Cardiac muscle cell (in vitro differentiated cells and primary cell): ENCODE data around the gene NOL7. TPM values are rescaled to one million over a fixed set of nuclear protein-coding genes. Genes with fewer than 3 reads are reported as not detected.

Experiments used
- DNase-seq, 2 donors: peaks; one replicate each; pipeline versions ENCODE4 v3.0.0 to v3.0.0-alpha.2; 2010 to 2017; ENCODE audit warnings: low read depth in 1 of 2, low spot score in 1 of 2
- H3K27ac ChIP-seq: fragments of 200-600 bp; sonication (generic); 2 replicates; pipeline ENCODE4 v1.5.1; 2016
- H3K27me3 ChIP-seq: fragments of 200-600 bp; sonication (generic); 2 replicates; pipeline ENCODE4 v1.6.0; 2016; ENCODE audit warnings: control low read depth
- H3K36me3 ChIP-seq: fragments of 200-600 bp; sonication (generic); 2 replicates; pipeline ENCODE4 v1.5.1; 2016; ENCODE audit warnings: control low read depth
- H3K4me1 ChIP-seq: fragments of 200-600 bp; sonication (generic); 2 replicates; pipeline ENCODE4 v1.8.1; 2017; ENCODE audit warnings: low read depth, mild to moderate bottlenecking, mixed run types
- H3K4me3 ChIP-seq: fragments of 200-600 bp; sonication (generic); 2 replicates; pipeline ENCODE4 v1.5.1; 2016; ENCODE audit warnings: mild to moderate bottlenecking
- H3K9me3 ChIP-seq: fragments of 200-600 bp; sonication (generic); 2 replicates; pipeline ENCODE4 v1.5.1; 2017; ENCODE audit warnings: low read depth, mild to moderate bottlenecking, control low read depth
- CTCF ChIP-seq: IDR thresholded peaks from 2 replicates; pipeline ENCODE4 v1.5.1; 2012; ENCODE audit warnings: low read depth, mild to moderate bottlenecking, low read length
- polyA plus RNA-seq: library from polyadenylated mRNA; unstranded; fragments of >200 nt; fragmentation: Nextera tagmentation; extraction: Ambion mirVana; gene quantifications from 2 replicates; pipeline ENCODE4 v1.2.1, GENCODE V29; 2016
- total RNA-seq: library from RNA; depleted of rRNA; stranded (reverse); fragments of >200 nt; gene quantifications from 2 replicates; pipeline ENCODE4 v1.2.3, GENCODE V29; 2016

Gene NOL7
- total and polyA plus RNA-seq, 2 experiments from 2014 or later: 144 to 154 TPM

GRCh38 chr6:13572951-13573654, 42.0 kb upstream of the NOL7 start:
- no peaks in the 10 kb centered on the region for H3K27me3 ChIP-seq
- no peaks in the 10 kb centered on the region for H3K9me3 ChIP-seq
- no peak for DNase-seq
- H3K27ac ChIP-seq: peak overlapping the region; percentile 91
- peaks cover 4% of the 10 kb centered on the region for H3K4me1 ChIP-seq
- TF ChIP-seq CTCF: no peak
- H3K36me3 ChIP-seq: no peaks in the 10 kb centered on the region
- peak overlapping the region; percentile 61 for H3K4me3 ChIP-seq

GRCh38 chr6:13573669-13574110, 41.4 kb upstream of the NOL7 start:
- TF ChIP-seq CTCF: no peak
- peak; percentile 3 to 38 for DNase-seq

GRCh38 chr6:13574149-13574570, 41.0 kb upstream of the NOL7 start:
- peak overlapping the region; percentile 91 for H3K27ac ChIP-seq
- H3K4me3 ChIP-seq: peak overlapping the region; percentile 61
- no peaks in the 10 kb centered on the region for H3K27me3 ChIP-seq
- DNase-seq: peak; percentile 94 to 96
- H3K9me3 ChIP-seq: no peaks in the 10 kb centered on the region
- peak; percentile 47 for TF ChIP-seq CTCF
- peaks cover 10% of the 10 kb centered on the region for H3K4me1 ChIP-seq
- H3K36me3 ChIP-seq: no peaks in the 10 kb centered on the region

More at GRCh38 chr6:13573669-13574110, 41.4 kb upstream of the NOL7 start:
- Histone ChIP-seq H3K27ac (peak overlapping the region; percentile 91), H3K4me1 (peaks cover 5% of the 10 kb centered on the region), H3K4me3 (peak overlapping the region; percentile 61), H3K9me3 (no peaks in the 10 kb centered on the region), H3K27me3 (no peaks in the 10 kb centered on the region), H3K36me3 (no peaks in the 10 kb centered on the region)

- Histone ChIP-seq H3K36me3 (no peaks in the 10 kb centered on the region), H3K4me3 (peak within 1 kb of the TSS; percentile 61), H3K27ac (peak within 1 kb of the TSS; percentile 91), H3K27me3 (no peaks in the 10 kb centered on the region), H3K4me1 (peaks cover 15% of the 10 kb centered on the region), H3K9me3 (no peaks in the 10 kb centered on the region)
- peak; percentile 71 for TF ChIP-seq CTCF
- DNase-seq: peak; percentile 86 to 87
Observed at GRCh38 chr6:13574571-13575376, 40.4 kb upstream of the NOL7 start, which contains the start of gene SIRT5. Gene SIRT5, plus strand, starts transcription at chr6:13574601. Its CDS starts 9,510 bp downstream, at chr6:13584111.

- Histone ChIP-seq H3K36me3 (no peaks in the 10 kb centered on the region), H3K9me3 (no peaks in the 10 kb centered on the region), H3K4me1 (peaks cover 15% of the 10 kb centered on the region), H3K27ac (peak overlapping the region; percentile 56), H3K27me3 (no peaks in the 10 kb centered on the region), H3K4me3 (peak overlapping the region; percentile 61)
- no peak for DNase-seq
- TF ChIP-seq CTCF: no peak
Observed at GRCh38 chr6:13575377-13575775, 39.8 kb upstream of the NOL7 start.
